Heart left ventricle (tissue), 13 donors: ENCODE data around the gene DTNA.

Experiments used
- CTCF ChIP-seq, 12 donors: fragments of 200-600 bp; sonication (generic) in 4 of 12; IDR thresholded peaks; one replicate each; pipeline versions ENCODE4 v1.5.0 to v1.8.0; 2018 to 2022; ENCODE audit warnings: antibody characterized with exemption in 12 of 12, mild to moderate bottlenecking in 5 of 12
- POLR2A ChIP-seq, 2 donors: fragments of 450-650 bp; IDR thresholded peaks; one replicate each; pipeline ENCODE4 v1.6.1; 2017; ENCODE audit warnings: antibody characterized with exemption in 2 of 2, mild to moderate bottlenecking in 2 of 2, moderate library complexity in 2 of 2
- donor health status: ischemic (EF 13 %, LVEDD 7.1; RV severe dilation, severe dysfunction).
- donor health status: DM: no; HTN: yes; CAD: no.
- donor health status: DM: no; HTN: no; CAD: no.
- donor health status: ischemic (EF 25% LVEDD 6.9; RV normal size, moderate dysfunction).
- donor health status: ischemic (EF 25% LVEDD 5.7; RV mildly dilated, moderate dysfunction).
- donor health status: ischemic (EF 35%, LVEDD 5.7; RV mildly dilated, moderate dysfunction).
- donor health status: nonischemic (EF 11% LVEDD 7.7; RV severe dilation, severe dysfunction).
- donor health status: DM: yes; HTN: yes; CAD: no.
- donor health status: PGD.
- donor health status: ischemic (EF 29% LVEDD 5.4; RV normal size, mild dysfunction).
- donor health status: nonischemic (EF 23%, LVEDD 6.1; RV moderate dilation, normal function).

- no peak for TF ChIP-seq CTCF (IDR thresholded peaks at IDR 0.05)
- TF ChIP-seq POLR2A (IDR thresholded peaks at IDR 0.05): no peak
Observed at GRCh38 chr18:34886177-34886576, 176.1 kb downstream of the DTNA start.
